ENCODE results near the gene MAST4.

GRCh38 chr5:66551338-66551737, 44.9 kb upstream of the MAST4 start:
- TF ChIP-seq, protein P1, sequence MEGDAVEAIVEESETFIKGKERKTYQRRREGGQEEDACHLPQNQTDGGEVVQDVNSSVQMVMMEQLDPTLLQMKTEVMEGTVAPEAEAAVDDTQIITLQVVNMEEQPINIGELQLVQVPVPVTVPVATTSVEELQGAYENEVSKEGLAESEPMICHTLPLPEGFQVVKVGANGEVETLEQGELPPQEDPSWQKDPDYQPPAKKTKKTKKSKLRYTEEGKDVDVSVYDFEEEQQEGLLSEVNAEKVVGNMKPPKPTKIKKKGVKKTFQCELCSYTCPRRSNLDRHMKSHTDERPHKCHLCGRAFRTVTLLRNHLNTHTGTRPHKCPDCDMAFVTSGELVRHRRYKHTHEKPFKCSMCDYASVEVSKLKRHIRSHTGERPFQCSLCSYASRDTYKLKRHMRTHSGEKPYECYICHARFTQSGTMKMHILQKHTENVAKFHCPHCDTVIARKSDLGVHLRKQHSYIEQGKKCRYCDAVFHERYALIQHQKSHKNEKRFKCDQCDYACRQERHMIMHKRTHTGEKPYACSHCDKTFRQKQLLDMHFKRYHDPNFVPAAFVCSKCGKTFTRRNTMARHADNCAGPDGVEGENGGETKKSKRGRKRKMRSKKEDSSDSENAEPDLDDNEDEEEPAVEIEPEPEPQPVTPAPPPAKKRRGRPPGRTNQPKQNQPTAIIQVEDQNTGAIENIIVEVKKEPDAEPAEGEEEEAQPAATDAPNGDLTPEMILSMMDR (conservative IDR thresholded peaks at IDR 0.05; ENCODE audit: low read length): no peak
- no peak for TF ChIP-seq EZH2phosphoT487 (IDR thresholded peaks at IDR 0.05; ENCODE audit: borderline replicate concordance, low read depth, low read length)
